Hematopoietic multipotent progenitor cell (in vitro differentiated cells): Measurements from ENCODE around the gene NAPA. TPM values are rescaled to one million over a fixed set of nuclear protein-coding genes. Genes with fewer than 3 reads are reported as not detected.

ENCODE experiments used
- DNase-seq, 3 donors: peaks; one replicate each; pipeline ENCODE4 v3.0.0-alpha.2; 2011 to 2015; ENCODE audit warnings: low read depth in 2 of 3, low spot score in 2 of 3
- total RNA-seq: library from RNA; depleted of rRNA; stranded (reverse); fragments of >200 nt; gene quantifications from one replicate; pipeline ENCODE4 v1.2.3, GENCODE V29; 2012

The NAPA gene
- total RNA-seq, 1 donor = 50.4 TPM

DNA sequence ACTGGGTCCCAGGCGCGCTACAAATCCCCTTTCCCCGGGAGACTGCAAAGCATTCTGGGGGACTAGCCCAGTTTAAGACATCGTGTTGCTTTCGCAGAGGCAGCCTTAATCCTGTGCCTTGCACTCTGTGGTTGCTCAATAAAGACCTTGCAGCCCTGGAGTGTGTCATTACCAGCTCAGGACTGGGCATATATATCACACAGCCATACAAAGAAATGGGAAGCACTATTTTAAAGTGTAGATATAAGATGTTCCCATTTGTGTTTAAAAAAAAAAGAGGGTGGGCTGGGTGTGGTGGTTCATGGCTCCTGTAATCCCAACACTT, 11.1 kb downstream of the NAPA start:
- DNase-seq = no peak

- DNase-seq = no peak
Measured at GRCh38 chr19:47503130-47503825, 11.6 kb downstream of the NAPA start.

DNA sequence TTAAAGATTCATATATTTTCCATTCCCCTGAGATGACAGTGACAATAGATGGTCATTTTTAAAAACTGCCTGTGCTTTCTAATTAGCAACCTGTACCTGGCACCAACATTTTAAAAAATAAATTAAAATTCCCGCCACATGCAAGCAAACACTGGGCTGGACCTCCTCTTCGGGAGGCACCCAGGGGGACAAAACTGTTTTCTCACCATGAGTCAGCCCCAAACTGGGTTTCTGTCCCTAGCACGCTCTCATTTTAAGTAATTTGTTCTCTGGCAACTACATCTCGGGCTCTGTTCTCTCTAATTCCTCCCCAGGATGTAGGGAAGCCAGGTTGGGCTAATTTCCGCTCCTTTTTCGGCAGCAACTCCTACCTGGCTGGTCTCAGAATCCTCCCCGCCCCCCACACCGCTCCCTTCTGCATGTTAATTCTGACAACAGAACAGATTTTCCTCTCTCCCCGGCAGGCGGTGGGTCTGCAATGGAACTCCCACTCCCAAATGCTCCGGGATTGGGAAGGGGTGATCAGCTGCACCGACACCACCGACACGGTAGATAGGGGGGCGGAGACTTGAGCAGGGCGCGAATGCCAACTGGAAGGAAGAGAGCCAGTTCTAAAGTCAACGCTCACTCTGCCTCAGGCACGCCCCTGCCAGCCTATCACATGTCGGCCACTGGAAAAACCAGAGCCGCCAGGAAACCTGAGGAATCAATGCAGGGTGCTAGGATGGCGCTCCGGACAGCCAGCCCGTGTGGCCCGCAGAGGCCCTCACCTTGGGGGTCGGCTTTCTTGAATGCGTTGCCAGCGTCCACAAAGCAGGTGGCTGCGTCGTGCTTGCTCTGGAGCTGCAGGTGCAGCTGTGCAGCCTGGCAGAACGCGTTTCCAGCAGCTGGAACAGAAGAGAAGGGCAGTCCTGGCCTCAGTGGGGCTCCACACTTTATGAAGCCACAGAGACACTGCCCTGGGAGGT, 14.7 kb downstream of the NAPA start:
- no peak for DNase-seq

- DNase-seq = no peak
Measured at GRCh38 chr19:47499371-47499770, 15.5 kb downstream of the NAPA start.

DNA sequence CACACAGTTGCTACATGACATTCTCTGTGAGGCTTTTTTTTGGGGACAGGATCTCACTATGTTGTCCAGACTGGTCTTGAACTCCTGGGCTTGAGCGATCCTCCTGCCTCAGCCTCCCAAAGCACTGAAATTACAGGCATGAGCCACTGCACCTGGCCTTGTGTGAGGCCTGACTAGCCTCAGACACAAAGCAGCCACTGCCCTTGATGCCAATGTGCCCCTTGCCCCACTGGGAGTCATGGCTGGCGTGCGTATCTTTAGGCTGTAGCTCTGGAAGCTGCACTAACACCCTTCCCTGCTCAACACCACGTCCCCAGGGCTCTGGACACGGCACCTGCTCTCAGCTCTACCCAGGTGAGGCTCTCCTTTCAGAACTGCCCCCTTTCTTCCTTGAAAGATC, 16.3 kb downstream of the NAPA start:
- DNase-seq = no peak

- no peak for DNase-seq
Measured at GRCh38 chr19:47497821-47498520, 16.9 kb downstream of the NAPA start.

- no peak for DNase-seq
Measured at GRCh38 chr19:47497050-47497766, 17.7 kb downstream of the NAPA start.

DNA sequence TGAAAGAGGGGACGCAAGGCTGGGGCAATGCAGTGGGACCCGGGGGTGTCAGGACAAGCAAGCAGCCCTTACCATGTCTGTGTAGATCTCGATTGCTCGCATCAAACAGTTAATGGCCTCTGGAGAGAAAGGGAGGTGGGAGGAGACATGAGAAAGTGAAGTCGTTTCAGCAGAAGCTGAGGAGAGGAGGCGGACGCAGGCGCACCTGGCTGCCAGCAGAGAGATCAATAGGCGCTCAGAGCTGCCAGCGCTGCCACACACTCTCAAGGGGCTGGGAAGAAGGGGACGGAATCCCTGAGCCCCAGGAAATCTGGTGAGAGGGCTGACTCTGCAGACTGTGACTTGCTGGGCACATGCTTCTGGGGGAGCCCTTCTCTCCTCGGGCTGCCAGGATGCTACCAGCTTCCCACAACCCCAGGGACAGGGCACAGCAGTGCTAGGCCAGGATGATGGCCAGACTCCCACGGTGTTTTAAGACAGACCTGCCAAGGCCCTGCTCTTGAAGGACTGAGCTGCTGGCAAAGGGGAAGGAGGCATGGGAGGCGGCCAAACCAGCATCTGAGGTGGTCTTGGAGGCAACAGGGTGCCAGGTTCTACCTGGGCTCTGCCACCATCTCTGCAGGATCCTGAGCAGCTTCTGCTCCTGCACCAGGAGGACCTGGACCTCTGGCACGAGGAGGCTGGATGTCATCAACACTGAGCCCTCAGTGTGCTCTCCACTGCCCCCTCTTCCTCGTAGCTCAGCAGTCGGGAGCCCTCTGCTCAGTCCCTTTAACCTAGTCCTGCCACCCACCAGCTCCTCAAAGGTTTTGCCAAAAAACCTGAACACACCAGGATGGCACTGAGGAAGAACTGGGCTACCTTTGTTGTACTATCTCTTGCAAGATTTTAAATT, 19.1 kb downstream of the NAPA start:
- no peak for DNase-seq

- DNase-seq = peak in 1 of 3 donors; percentile 24
Measured at GRCh38 chr19:47494729-47495128, 20.1 kb downstream of the NAPA start.

DNA sequence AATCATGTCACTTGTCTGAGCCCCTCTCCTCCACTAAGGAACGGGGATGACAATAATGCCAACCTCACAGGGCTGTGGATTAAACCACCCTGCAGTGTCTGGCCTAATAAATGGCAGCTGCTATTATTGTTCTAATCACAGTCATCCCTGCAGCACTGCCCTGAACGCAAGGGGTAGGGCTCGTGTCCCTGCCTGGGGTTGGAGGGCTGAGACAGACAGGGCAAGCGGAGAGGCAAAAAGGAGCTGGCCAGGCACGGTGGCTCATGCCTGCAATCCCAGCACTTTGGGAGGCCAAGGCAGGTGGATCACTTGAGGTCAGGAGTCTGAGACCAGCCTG, 20.7 kb downstream of the NAPA start:
- DNase-seq = no peak

GRCh38 chr19:47493378-47494210, 21.3 kb downstream of the NAPA start:
- no peak for DNase-seq

DNA sequence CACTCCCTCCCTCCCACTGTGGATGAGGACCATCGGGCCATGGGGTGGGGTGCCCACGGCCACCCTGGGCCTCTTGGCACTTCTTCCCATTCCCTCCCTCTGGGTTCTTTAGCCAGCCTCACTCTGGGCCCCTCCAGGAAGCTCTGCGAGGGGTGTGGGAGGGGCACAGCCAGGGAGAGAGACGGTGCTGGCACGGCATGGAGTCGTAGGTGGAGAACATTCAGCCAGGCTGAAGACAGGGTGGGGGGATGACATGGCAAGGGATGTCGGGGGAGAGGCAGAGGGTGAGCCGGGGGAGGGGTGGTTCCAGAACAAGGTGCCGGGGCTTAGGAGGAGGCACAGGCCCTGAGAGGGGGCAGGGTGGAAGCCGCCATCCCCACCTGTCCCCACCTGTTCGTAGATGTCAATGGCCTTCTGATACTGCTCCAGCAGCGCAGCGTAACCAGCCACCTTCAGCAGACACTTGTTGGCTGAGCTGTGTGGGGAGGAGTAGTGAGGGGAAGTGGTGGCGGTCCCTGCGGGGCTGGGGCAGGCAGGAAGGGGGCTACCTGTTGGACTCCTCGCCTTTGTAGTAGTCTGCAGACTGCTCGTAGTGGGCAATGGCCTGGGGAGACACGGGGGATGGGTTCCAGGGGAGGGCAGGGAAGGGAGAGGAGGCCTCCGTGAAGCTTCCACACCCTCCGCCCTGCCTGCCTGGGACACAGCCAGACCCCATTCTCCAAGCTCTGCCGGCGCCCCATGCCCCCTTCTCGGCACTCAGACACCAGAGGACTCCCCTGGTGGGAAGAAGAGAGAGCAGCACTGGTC, 22.1 kb downstream of the NAPA start:
- no peak for DNase-seq

GRCh38 chr19:47492137-47492533, 22.7 kb downstream of the NAPA start:
- no peak for DNase-seq

DNA sequence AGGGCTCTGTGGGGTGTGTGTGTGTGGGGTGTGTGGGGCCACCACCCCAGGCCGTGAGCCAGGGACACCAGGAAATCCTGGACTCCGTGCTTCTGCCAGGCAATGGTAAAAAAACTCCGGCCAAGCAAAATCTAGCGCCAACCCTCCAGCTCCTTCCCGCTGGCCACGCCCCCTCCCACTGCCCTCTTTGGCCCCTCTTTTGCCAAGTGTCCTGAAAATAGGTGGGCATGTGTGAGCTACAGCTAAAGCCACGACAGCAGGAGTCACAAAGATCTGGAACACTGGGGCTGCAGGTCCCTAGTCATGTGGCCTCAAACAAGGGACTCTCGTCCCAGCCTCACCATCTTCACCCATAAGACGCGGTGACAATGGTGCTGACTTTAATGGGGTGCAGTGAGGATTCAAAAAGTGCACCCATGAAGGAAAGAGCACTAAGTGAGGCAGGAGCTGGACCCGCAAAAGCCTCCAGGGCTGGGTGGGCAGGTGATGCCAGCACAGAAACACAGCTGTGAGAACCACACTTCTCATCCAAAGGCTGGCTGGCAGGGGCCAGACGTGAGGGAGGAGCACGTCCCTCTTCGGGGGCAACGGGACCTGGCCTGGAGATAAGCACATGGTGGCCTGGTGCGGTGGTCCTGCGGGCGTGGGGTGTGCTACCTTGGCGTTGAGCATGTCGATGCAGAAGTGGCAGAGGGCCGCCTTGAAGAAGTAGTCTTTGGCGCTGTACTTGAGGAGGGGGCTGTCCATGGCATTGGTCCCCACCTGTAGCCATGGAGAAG, 23.3 kb downstream of the NAPA start:
- DNase-seq = no peak

- DNase-seq = no peak
Measured at GRCh38 chr19:47490847-47491246, 24.0 kb downstream of the NAPA start.

- DNase-seq = no peak
Measured at GRCh38 chr19:47490031-47490430, 24.8 kb downstream of the NAPA start.
